Hematopoietic multipotent progenitor cell treated with erythropoietin and hydrocortisone succinate and interleukin-3 and kit ligand, for 4 days (in vitro differentiated cells): Measurements from ENCODE around the gene PSMB10.

Experiments used
- DNase-seq: peaks from one replicate; pipeline ENCODE4 v3.0.0-alpha.2; 2015

The PSMB10 gene

GRCh38 chr16:67963662-67964321 lies 27.1 kb upstream of the PSMB10 start:
- DNase-seq, result no peak

- no peak for DNase-seq
Measured at GRCh38 chr16:67963292-67963661, 26.6 kb upstream of the PSMB10 start.

GRCh38 chr16:67962135-67962534 lies 25.5 kb upstream of the PSMB10 start:
- DNase-seq, result no peak

- no peak for DNase-seq
Measured at GRCh38 chr16:67961551-67961957, 24.9 kb upstream of the PSMB10 start.

- DNase-seq, result no peak
Measured at GRCh38 chr16:67959536-67960329, 23.1 kb upstream of the PSMB10 start.

- no peak for DNase-seq
Measured at GRCh38 chr16:67957622-67958021, 21.0 kb upstream of the PSMB10 start.

GRCh38 chr16:67954421-67955196 lies 18.0 kb upstream of the PSMB10 start:
- DNase-seq, result no peak

GRCh38 chr16:67953641-67954375 lies 17.2 kb upstream of the PSMB10 start:
- no peak for DNase-seq

GRCh38 chr16:67951485-67951884 lies 14.8 kb upstream of the PSMB10 start:
- DNase-seq, result no peak

- DNase-seq, result no peak
Measured at GRCh38 chr16:67950335-67950843, 13.7 kb upstream of the PSMB10 start.

- no peak for DNase-seq
Measured at GRCh38 chr16:67949645-67950044, 13.0 kb upstream of the PSMB10 start.

- DNase-seq, result no peak
Measured at GRCh38 chr16:67948015-67948414, 11.4 kb upstream of the PSMB10 start.

GRCh38 chr16:67946966-67947558 lies 10.4 kb upstream of the PSMB10 start:
- no peak for DNase-seq

- DNase-seq, result no peak
Measured at GRCh38 chr16:67946128-67946569, 9.5 kb upstream of the PSMB10 start.

GRCh38 chr16:67945392-67945933 lies 8.8 kb upstream of the PSMB10 start:
- DNase-seq, result no peak

- no peak for DNase-seq
Measured at GRCh38 chr16:67944690-67945391, 8.2 kb upstream of the PSMB10 start.

- peak; percentile 38 for DNase-seq
Measured at GRCh38 chr16:67943619-67944504, 7.2 kb upstream of the PSMB10 start, which contains the start of gene LCAT. TSS of gene LCAT (minus strand) at chr16:67944120. CDS start at chr16:67944101, 19 bp downstream.

- DNase-seq, result no peak
Measured at GRCh38 chr16:67943256-67943618, 6.6 kb upstream of the PSMB10 start.

- DNase-seq, result no peak
Measured at GRCh38 chr16:67942510-67943255, 6.0 kb upstream of the PSMB10 start.

- DNase-seq, result peak; percentile 75
Measured at GRCh38 chr16:67942200-67942509, 5.5 kb upstream of the PSMB10 start.
